Measurements from ENCODE around the gene PCBP1. TPM values are rescaled to one million over a fixed set of nuclear protein-coding genes. Genes with fewer than 3 reads are reported as not detected.

The PCBP1 gene
- total RNA-seq, 3 donors from 2014 or later: 121 to 210 (median 145) TPM

DNA sequence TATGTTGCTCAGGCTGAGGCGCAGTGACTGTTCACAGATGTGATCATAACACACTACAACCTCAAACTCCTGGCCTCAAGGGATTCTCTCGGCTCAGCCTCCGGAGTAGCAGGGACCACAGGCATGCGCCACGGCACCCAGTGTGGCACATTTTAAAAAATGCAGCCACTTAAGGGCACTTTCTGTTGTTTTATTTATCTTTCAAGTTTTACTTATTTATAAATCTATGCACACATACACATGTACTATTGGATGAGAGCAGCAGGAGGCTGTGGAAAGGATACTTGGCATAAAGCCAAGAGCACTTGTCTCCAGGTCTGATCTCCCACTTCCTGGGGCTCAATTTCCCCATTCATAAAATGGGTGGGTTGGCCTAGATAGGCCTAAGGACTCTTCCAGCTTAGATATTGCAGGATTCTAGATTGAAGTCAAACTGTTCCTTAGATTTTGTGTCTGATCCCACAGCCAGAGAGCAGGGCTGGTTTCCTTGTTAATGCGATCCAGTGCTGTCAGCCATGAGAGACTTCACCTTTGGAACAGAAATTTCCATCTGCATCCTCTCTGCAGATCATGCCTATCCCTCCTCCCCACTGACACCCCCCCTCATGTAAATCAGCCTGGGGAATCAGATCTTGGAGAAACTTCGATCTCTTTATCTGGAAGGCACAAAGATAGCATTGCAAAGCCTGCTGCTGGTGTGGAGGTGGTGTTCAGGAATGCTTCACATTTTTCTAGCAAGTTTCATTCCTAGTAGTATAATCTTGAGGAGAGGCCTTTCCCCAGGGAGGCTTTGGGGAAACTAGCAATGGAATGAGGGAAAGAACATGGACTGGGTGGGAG, 24.7 kb downstream of the PCBP1 start:
- Histone ChIP-seq H3K27me3 (no peaks in the 10 kb centered on the region), H3K4me1 (peaks cover 4% of the 10 kb centered on the region in 2 donors), H3K4me3 (no peak overlapping the region), H3K27ac (peak overlapping the region; percentile 30 to 33), H3K9me3 (no peaks in the 10 kb centered on the region), H3K36me3 (no peaks in the 10 kb centered on the region)
- no peak for DNase-seq (ENCODE audit: low spot score in 2 of 2)
- TF ChIP-seq CTCF (IDR thresholded peaks at IDR 0.05): no peak
- no peak for TF ChIP-seq POLR2A (IDR thresholded peaks at IDR 0.05)
- TF ChIP-seq POLR2AphosphoS5 (IDR thresholded peaks at IDR 0.05): no peak
- intact Hi-C loops (cut with DNase I; ENCODE audit: low total_unique reads): no loop called here

DNA sequence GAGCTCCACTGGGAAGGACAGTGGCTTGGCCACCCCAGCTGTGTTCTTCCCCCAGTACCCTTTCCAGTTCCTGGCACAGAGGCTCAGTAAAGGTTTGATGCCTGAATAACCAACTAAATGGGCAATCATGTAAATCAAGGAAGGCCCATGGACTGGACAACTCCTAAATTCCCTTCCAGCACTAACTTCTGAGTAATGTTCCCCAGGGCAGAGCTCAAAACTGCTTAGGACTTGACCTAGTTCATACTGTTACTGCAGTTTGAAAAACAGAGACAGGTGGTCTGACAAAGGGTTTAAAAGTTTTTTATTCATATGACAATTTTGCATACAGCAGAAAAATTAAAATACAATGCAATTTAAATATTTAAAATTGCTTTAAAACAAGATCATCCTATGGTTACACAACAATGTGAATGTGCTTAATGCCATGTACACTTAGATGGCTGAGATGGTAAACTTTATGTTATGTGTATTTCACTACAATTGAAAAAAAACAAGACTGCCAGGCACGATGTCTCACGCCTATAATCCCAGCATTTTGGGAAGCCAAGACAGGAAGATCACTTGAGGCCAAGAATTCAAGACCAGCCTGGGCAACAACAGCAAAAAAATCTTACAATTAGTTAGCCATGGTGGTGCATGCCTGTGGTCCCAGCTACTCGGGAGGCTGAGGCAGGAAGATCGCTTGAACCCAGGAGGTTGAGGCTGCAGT, 26.2 kb downstream of the PCBP1 start:
- DNase-seq (ENCODE audit: low spot score in 2 of 2): no peak
- H3K4me1 ChIP-seq: peaks cover 2 to 4% of the 10 kb centered on the region in 2 donors
- H3K27ac ChIP-seq: no peak overlapping the region
- TF ChIP-seq CTCF (IDR thresholded peaks at IDR 0.05) (no peak), POLR2A (IDR thresholded peaks at IDR 0.05) (no peak), POLR2AphosphoS5 (IDR thresholded peaks at IDR 0.05) (no peak)
- intact Hi-C loops (cut with DNase I; ENCODE audit: low total_unique reads): no loop called here
- H3K4me3 ChIP-seq: no peak overlapping the region
- no peaks in the 10 kb centered on the region for H3K36me3 ChIP-seq
- H3K9me3 ChIP-seq: no peaks in the 10 kb centered on the region
- H3K27me3 ChIP-seq: no peaks in the 10 kb centered on the region

DNA sequence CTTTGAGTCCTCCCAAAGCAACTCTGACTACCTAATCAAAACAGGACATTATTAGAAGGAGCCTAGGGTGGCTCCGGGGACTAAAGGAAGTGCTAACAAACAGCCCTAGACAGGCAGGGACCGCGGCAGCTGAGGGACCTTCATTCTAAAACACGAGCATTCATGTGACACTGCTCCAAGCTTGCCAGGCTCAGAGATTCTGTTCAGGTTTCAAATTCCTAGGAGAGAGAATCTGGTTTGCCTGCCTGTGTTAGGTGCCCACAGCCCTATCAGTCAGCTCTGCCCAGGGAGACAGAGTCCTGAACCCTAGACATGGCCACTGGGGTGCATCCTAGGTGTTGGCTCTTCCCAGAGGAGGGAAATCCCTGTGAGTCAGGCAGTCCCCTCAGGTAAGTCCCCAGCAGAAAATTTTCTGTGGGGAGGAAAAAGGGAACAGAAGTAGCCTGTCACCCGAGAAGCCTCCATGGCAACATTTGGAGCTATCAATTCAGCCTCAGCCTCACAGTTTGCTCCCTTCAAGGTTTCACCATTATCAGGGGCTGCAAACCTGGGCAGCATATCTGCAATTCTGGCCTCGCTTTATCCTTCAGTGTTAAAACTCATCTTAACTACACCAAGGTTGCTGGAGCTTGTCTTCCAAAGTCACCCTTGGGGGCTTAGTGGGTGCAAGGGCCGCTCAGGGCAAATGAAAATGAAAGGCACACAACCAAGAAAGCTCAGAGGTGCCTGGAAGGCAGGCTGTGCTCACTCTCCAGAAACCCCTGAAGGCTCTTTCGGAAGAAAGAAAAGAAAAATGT, 28.6 kb downstream of the PCBP1 start:
- no peak for DNase-seq (ENCODE audit: low spot score in 2 of 2)
- Histone ChIP-seq H3K4me1 (peaks cover 0 to 4% of the 10 kb centered on the region in 2 donors), H3K9me3 (no peaks in the 10 kb centered on the region), H3K27ac (peak overlapping the region in 1 of 2 donors; percentile 45), H3K36me3 (no peaks in the 10 kb centered on the region), H3K4me3 (no peak overlapping the region), H3K27me3 (no peaks in the 10 kb centered on the region)
- TF ChIP-seq CTCF (IDR thresholded peaks at IDR 0.05) (no peak), POLR2AphosphoS5 (IDR thresholded peaks at IDR 0.05) (no peak), POLR2A (IDR thresholded peaks at IDR 0.05) (no peak)
- intact Hi-C loops (cut with DNase I; ENCODE audit: low total_unique reads): no loop called here

GRCh38 chr2:70116936-70117552, 29.8 kb downstream of the PCBP1 start:
- H3K27me3 ChIP-seq: no peaks in the 10 kb centered on the region
- no peak for TF ChIP-seq POLR2A (IDR thresholded peaks at IDR 0.05)
- no peak for TF ChIP-seq CTCF (IDR thresholded peaks at IDR 0.05)
- TF ChIP-seq POLR2AphosphoS5 (IDR thresholded peaks at IDR 0.05): no peak
- peaks cover 0 to under 1% of the 10 kb centered on the region in 2 donors for H3K4me1 ChIP-seq
- H3K27ac ChIP-seq: no peak overlapping the region
- intact Hi-C loops (cut with DNase I; ENCODE audit: low total_unique reads): no loop called here
- DNase-seq (ENCODE audit: low spot score in 2 of 2): no peak
- H3K9me3 ChIP-seq: no peaks in the 10 kb centered on the region
- no peaks in the 10 kb centered on the region for H3K36me3 ChIP-seq
- H3K4me3 ChIP-seq: no peak overlapping the region

Data from breast epithelium (tissue), 4 donors.